SU-DHL-6 (cell line): Measurements from ENCODE around the gene SLC9A5.

ENCODE experiments used
- H2AFZ ChIP-seq: fragments of 200-600 bp; sonication (generic); 2 replicates; pipeline ENCODE4 v1.6.1; 2014; ENCODE audit warnings: low read depth, mild to moderate bottlenecking, moderate library complexity, mixed read lengths, antibody characterized with exemption, low read length; ENCODE audit not compliant: severe bottlenecking
- H3F3A ChIP-seq: fragments of 200-600 bp; shearing (Covaris generic); 2 replicates; pipeline ENCODE4 v1.6.0; 2016; ENCODE audit warnings: antibody characterized with exemption, mild to moderate bottlenecking; ENCODE audit not compliant: insufficient read depth
- H3K27ac ChIP-seq: fragments of 200-600 bp; sonication (generic); 2 replicates; pipeline ENCODE4 v1.5.1; 2016; ENCODE audit warnings: low read depth, mild to moderate bottlenecking, low read length, moderate library complexity, mixed read lengths
- H3K27me3 ChIP-seq: fragments of 200-600 bp; sonication (generic), shearing (Covaris generic); 2 replicates; pipeline ENCODE4 v1.6.0; 2014; ENCODE audit warnings: mild to moderate bottlenecking, low read length
- H3K36me3 ChIP-seq: fragments of 200-600 bp; sonication (generic); 2 replicates; pipeline ENCODE4 v1.6.1; 2014; ENCODE audit warnings: mild to moderate bottlenecking, low read length, mixed read lengths
- H3K4me2 ChIP-seq: fragments of 300-600, 200-600 bp; shearing (Covaris generic), sonication (generic); 2 replicates; pipeline ENCODE4 v1.6.0; 2014; ENCODE audit warnings: low read length, low read depth, mild to moderate bottlenecking; ENCODE audit not compliant: poor library complexity, severe bottlenecking
- H3K4me3 ChIP-seq: fragments of 200-600 bp; sonication (generic); 2 replicates; pipeline ENCODE4 v1.5.1; 2014; ENCODE audit warnings: antibody characterized with exemption, low read length, mild to moderate bottlenecking, mixed read lengths; ENCODE audit not compliant: insufficient read depth, poor library complexity, severe bottlenecking
- H3K79me2 ChIP-seq: fragments of 200-600 bp; sonication (generic); 2 replicates; pipeline ENCODE4 v1.6.1; 2014; ENCODE audit warnings: mild to moderate bottlenecking, low read length, moderate library complexity; ENCODE audit not compliant: insufficient read depth
- H3K9ac ChIP-seq: fragments of 200-600 bp; sonication (generic); 2 replicates; pipeline ENCODE4 v1.7.0; 2014; ENCODE audit warnings: mild to moderate bottlenecking, low read length
- H3K9me2 ChIP-seq: fragments of 200-600 bp; sonication (generic); replicated peaks from 2 replicates; pipeline ENCODE4 v1.6.1; 2014; ENCODE audit warnings: low read length; ENCODE audit not compliant: insufficient read depth
- H3K9me3 ChIP-seq: fragments of 200-600 bp; sonication (generic); 2 replicates; pipeline ENCODE4 v1.6.1; 2014; ENCODE audit warnings: low read length, mixed read lengths; ENCODE audit not compliant: insufficient read depth
- H4K20me1 ChIP-seq: fragments of 200-600 bp; sonication (generic); 2 replicates; pipeline ENCODE4 v1.6.1; 2014; ENCODE audit warnings: low read depth, mild to moderate bottlenecking, antibody characterized with exemption, low read length, moderate library complexity, mixed read lengths
- EZH2phosphoT487 ChIP-seq: fragments of 200-600 bp; sonication (generic), shearing (Covaris generic); conservative IDR thresholded peaks from 2 replicates; pipeline ENCODE4 v1.6.1; 2018; ENCODE audit warnings: mild to moderate bottlenecking, antibody characterized with exemption, low read length, moderate library complexity, mixed read lengths
- TF ChIP-seq, protein P1 (sequence below): fragments of 200-600 bp; sonication (generic); IDR thresholded peaks from one replicate; pipeline ENCODE4 v1.5.1; 2017; ENCODE audit warnings: antibody characterized with exemption, mild to moderate bottlenecking, low read length, moderate library complexity; ENCODE audit not compliant: insufficient read depth, poor library complexity, severe bottlenecking

The SLC9A5 gene

DNA sequence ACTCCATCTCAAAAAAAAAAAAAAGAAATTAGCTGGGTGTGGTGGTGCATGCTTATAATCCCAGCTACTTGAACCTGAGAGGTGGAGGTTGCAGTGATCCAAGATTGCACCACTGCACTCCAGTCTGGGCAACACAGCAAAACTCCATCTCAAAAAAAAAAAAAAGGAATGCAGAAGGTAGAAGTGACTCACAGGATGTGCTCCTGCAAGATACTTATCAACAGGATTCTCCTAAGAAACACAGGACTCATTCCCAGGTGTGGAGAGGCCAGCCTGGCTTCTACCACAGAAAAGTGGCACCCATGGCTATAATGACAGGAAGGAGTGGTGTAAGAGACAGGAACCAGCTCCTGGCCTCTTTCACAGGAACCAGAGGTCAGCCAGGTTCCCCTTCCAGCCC lies 36.0 kb upstream of the SLC9A5 start:
- Histone ChIP-seq H3K9me3 (no peaks in the 10 kb centered on the region), H3K4me3 (no peak overlapping the region), H3K27ac (no peak overlapping the region), H2AFZ (no peak overlapping the region), H3F3A (no peaks in the 10 kb centered on the region), H3K27me3 (no peaks in the 10 kb centered on the region), H3K36me3 (no peaks in the 10 kb centered on the region), H3K79me2 (no peaks in the 10 kb centered on the region), H3K9me2 (no peaks in the 10 kb centered on the region), H3K4me2 (no peak overlapping the region), H4K20me1 (no peaks in the 10 kb centered on the region), H3K9ac (no peak overlapping the region)
- no peak for TF ChIP-seq EZH2phosphoT487
- TF ChIP-seq, protein P1, sequence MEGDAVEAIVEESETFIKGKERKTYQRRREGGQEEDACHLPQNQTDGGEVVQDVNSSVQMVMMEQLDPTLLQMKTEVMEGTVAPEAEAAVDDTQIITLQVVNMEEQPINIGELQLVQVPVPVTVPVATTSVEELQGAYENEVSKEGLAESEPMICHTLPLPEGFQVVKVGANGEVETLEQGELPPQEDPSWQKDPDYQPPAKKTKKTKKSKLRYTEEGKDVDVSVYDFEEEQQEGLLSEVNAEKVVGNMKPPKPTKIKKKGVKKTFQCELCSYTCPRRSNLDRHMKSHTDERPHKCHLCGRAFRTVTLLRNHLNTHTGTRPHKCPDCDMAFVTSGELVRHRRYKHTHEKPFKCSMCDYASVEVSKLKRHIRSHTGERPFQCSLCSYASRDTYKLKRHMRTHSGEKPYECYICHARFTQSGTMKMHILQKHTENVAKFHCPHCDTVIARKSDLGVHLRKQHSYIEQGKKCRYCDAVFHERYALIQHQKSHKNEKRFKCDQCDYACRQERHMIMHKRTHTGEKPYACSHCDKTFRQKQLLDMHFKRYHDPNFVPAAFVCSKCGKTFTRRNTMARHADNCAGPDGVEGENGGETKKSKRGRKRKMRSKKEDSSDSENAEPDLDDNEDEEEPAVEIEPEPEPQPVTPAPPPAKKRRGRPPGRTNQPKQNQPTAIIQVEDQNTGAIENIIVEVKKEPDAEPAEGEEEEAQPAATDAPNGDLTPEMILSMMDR: no peak

DNA sequence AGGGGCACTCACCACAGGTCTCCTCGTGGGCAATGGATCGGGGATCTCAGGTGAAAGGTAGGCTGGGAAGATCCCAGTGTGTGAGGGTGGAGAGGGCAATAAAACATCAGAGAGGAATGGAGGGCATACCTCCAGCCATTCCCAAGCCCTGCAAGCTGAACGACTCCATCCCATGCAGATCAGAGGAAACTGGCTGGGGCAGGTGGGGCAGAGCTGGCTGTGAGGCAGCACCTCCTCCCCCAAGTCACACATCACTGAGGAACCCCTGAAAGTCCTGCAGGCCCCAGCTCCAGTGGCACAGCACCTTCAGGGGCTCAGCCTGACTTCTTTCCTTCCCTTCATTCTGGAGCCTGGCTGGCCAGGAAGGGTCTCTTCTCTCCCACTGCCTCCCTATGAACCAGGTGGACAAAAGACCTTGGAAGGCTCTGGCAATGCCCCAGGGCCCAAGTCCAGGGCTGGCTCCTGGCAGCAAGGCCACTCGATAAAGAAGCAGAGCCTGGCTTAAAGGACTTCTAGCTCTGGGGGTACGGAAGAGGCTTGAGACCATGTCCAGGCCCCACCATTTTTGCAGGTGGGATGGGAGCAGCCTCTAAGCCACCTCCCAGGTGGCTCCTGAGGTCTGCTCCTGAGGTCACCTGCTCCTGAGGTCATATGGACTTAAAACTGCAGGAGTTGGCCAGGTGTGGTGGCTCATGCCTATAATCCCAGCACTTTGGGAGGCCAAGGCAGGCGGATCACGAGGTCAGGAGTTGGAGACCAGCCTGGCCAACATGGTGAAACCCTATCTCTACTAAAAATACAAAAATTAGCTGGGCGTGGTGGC lies 35.4 kb upstream of the SLC9A5 start:
- Histone ChIP-seq H3F3A (no peaks in the 10 kb centered on the region), H4K20me1 (no peaks in the 10 kb centered on the region), H3K27me3 (no peaks in the 10 kb centered on the region), H3K27ac (no peak overlapping the region), H3K4me3 (no peak overlapping the region), H3K9me3 (no peaks in the 10 kb centered on the region), H3K9me2 (no peaks in the 10 kb centered on the region), H3K4me2 (no peak overlapping the region), H3K79me2 (no peaks in the 10 kb centered on the region), H3K9ac (no peak overlapping the region), H2AFZ (no peak overlapping the region), H3K36me3 (no peaks in the 10 kb centered on the region)
- TF ChIP-seq EZH2phosphoT487: no peak
- TF ChIP-seq, protein P1: no peak

DNA sequence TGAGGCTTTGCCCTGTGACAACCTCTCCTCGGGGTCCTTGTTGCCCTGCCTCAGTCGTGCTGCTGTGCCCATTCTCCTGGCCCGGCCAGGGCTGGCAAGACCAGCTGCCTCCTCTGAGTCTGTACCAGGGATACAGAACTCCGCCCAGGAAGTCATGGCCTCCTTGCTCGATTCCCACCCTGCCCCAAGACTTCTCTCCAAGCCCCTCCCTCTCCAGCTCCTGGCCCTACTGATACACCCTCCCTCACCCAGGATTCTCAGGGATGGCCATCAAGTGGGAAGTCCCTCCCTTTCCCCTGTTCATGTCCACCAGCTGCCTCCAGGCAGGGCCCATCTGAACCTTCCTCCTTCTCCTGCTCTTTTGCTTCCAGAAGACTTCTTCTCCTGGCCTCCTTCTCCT lies 33.1 kb upstream of the SLC9A5 start:
- no peaks in the 10 kb centered on the region for H3F3A ChIP-seq

More for the DNA sequence above, 33.1 kb upstream of the SLC9A5 start:
- Histone ChIP-seq H3K27me3 (no peaks in the 10 kb centered on the region), H3K79me2 (no peaks in the 10 kb centered on the region), H3K9me3 (no peaks in the 10 kb centered on the region), H3K27ac (no peak overlapping the region), H3K4me3 (no peak overlapping the region), H4K20me1 (no peaks in the 10 kb centered on the region), H3K4me2 (no peak overlapping the region), H2AFZ (no peak overlapping the region), H3K9ac (no peak overlapping the region), H3K36me3 (no peaks in the 10 kb centered on the region), H3K9me2 (no peaks in the 10 kb centered on the region)
- TF ChIP-seq EZH2phosphoT487: no peak
